ENCODE data around the gene DELE1. TPM values are rescaled to one million over a fixed set of nuclear protein-coding genes. Genes with fewer than 3 reads are reported as not detected.

DELE1 gene
- total RNA-seq (2021) (35.1 and 40.1 TPM in 2 replicates), Bru-seq, nascent RNA (percentile 83 among the genes with signal in this experiment), BruChase-seq, experiment 1, labeled RNA remaining after a 2-hour chase (percentile 86 among the genes with signal in this experiment), BruChase-seq, experiment 2, labeled RNA remaining after a 6-hour chase (percentile 75 among the genes with signal in this experiment)
- long read RNA-seq, full-length matches to known transcripts = 5 of 42 reads
- long read RNA-seq, partial matches to known transcripts = 15 of 42 reads
- long read RNA-seq, other reads (novel, unspliced or antisense) = 22 of 42 reads

- H3K36me3 ChIP-seq (ENCODE audit: insufficient read depth, low read length, poor library complexity, severe bottlenecking) = peaks cover 23% of the 10 kb centered on the region
- peak within 1 kb of the TSS; percentile 78 for H3K4me3 ChIP-seq (ENCODE audit: low read depth, low read length, poor library complexity, severe bottlenecking)
- intact Hi-C loops (cut with micrococcal nuclease; ENCODE audit: unreplicated experiment) = no loop called here
- H3K27me3 ChIP-seq (replicated peaks; ENCODE audit: insufficient read depth, low read depth, low read length, poor library complexity) = no peaks in the 10 kb centered on the region
- peak; percentile 98 for DNase-seq (ENCODE audit: low spot score)
- H3K27ac ChIP-seq (ENCODE audit: low read depth, low read length, poor library complexity, severe bottlenecking) = peak within 1 kb of the TSS; percentile 97
- H3K9me3 ChIP-seq (ENCODE audit: low read depth, low read length, poor library complexity, severe bottlenecking) = no peaks in the 10 kb centered on the region
- POLR2A ChIA-PET (ENCODE audit: low non-redundant PET) = interaction anchor here (0.6 kb wide), 1 partner anchor 129 kb away, joined by 3 read pairs; no protein-coding TSS in a partner anchor
- TF ChIP-seq EZH2 (IDR thresholded peaks at IDR 0.05; ENCODE audit: borderline replicate concordance, low read depth, low read length, poor library complexity, severe bottlenecking) = no peak
- TF ChIP-seq CTCF (conservative IDR thresholded peaks at IDR 0.05; ENCODE audit: low read depth, low read length) = no peak
- H3K4me1 ChIP-seq (ENCODE audit: insufficient read depth, low read length, poor library complexity, severe bottlenecking) = peaks cover 10% of the 10 kb centered on the region
- CTCF ChIA-PET = interaction anchor here (0.6 to 0.9 kb wide), 2 partner anchors 45 to 219 kb away, joined by 3 to 4 read pairs; no protein-coding TSS in a partner anchor
- BruUV-seq (replicated peaks) = TSS peak; percentile 88
Observed at GRCh38 chr5:141923448-141924313, at the start of gene DELE1. Gene DELE1, plus strand, starts transcription at chr5:141923871. Its CDS starts 71 bp downstream, at chr5:141923942.

- intact Hi-C loops (cut with micrococcal nuclease; ENCODE audit: unreplicated experiment) = no loop called here
- H3K9me3 ChIP-seq (ENCODE audit: low read depth, low read length, poor library complexity, severe bottlenecking) = no peaks in the 10 kb centered on the region
- H3K27me3 ChIP-seq (replicated peaks; ENCODE audit: insufficient read depth, low read depth, low read length, poor library complexity) = peaks cover 48% of the 10 kb centered on the region
- ChIA-PET CTCF (no interaction called here), POLR2A (ENCODE audit: low non-redundant PET) (no interaction called here)
- H3K4me3 ChIP-seq (ENCODE audit: low read depth, low read length, poor library complexity, severe bottlenecking) = no peak overlapping the region
- peaks cover 22% of the 10 kb centered on the region for H3K4me1 ChIP-seq (ENCODE audit: insufficient read depth, low read length, poor library complexity, severe bottlenecking)
- BruUV-seq (replicated peaks) = no TSS peak
- no peaks in the 10 kb centered on the region for H3K36me3 ChIP-seq (ENCODE audit: insufficient read depth, low read length, poor library complexity, severe bottlenecking)
- no peak for DNase-seq (ENCODE audit: low spot score)
- TF ChIP-seq CTCF (conservative IDR thresholded peaks at IDR 0.05; ENCODE audit: low read depth, low read length) = no peak
- no peak for TF ChIP-seq EZH2 (IDR thresholded peaks at IDR 0.05; ENCODE audit: borderline replicate concordance, low read depth, low read length, poor library complexity, severe bottlenecking)
- no peak overlapping the region for H3K27ac ChIP-seq (ENCODE audit: low read depth, low read length, poor library complexity, severe bottlenecking)
Observed at GRCh38 chr5:141873933-141874261, 49.8 kb upstream of the DELE1 start.

- no peak for DNase-seq (ENCODE audit: low spot score)
- Histone ChIP-seq H3K27me3 (replicated peaks; ENCODE audit: insufficient read depth, low read depth, low read length, poor library complexity) (peaks cover 48% of the 10 kb centered on the region), H3K4me3 (ENCODE audit: low read depth, low read length, poor library complexity, severe bottlenecking) (no peak overlapping the region), H3K4me1 (ENCODE audit: insufficient read depth, low read length, poor library complexity, severe bottlenecking) (peaks cover 24% of the 10 kb centered on the region), H3K27ac (ENCODE audit: low read depth, low read length, poor library complexity, severe bottlenecking) (no peak overlapping the region), H3K9me3 (ENCODE audit: low read depth, low read length, poor library complexity, severe bottlenecking) (no peaks in the 10 kb centered on the region), H3K36me3 (ENCODE audit: insufficient read depth, low read length, poor library complexity, severe bottlenecking) (no peaks in the 10 kb centered on the region)
- no TSS peak for BruUV-seq (replicated peaks)
- intact Hi-C loops (cut with micrococcal nuclease; ENCODE audit: unreplicated experiment) = no loop called here
- CTCF ChIA-PET = interaction anchor here (0.6 kb wide), 1 partner anchor 117 kb away, joined by 3 read pairs; no protein-coding TSS in a partner anchor
- TF ChIP-seq CTCF (conservative IDR thresholded peaks at IDR 0.05; ENCODE audit: low read depth, low read length) = no peak
- no peak for TF ChIP-seq EZH2 (IDR thresholded peaks at IDR 0.05; ENCODE audit: borderline replicate concordance, low read depth, low read length, poor library complexity, severe bottlenecking)
- POLR2A ChIA-PET (ENCODE audit: low non-redundant PET) = no interaction called here
Observed at GRCh38 chr5:141874262-141874964, 49.3 kb upstream of the DELE1 start.
